Stimulated activated naive B cell treated with anti-CD40 and anti-IgM and Interleukin-4, amounts not matched to agents 10 μg/mL and 1 μg/mL and 100 μg/mL, for 72 hours (primary cell): ENCODE results near the gene KANTR.
A peak's percentile ranks its signal among the peaks of the same experiment; 100 is the strongest.

Experiments
- ATAC-seq, 2 donors: fragments of 150-1000 bp; cut with Tn5 transposase; replicated peaks; 2 replicates each; pipeline ENCODE4 v1.10.0; 2021; ENCODE audit warnings: moderate library complexity in 1 of 2
- DNase-seq: peaks from one replicate; pipeline ENCODE4 v3.0.0; 2021
- H3K27ac Mint-ChIP-seq: one replicate; pipeline ENCODE4 v1.8.0; 2022; ENCODE audit warnings: mild to moderate bottlenecking, mixed read lengths
- H3K27me3 Mint-ChIP-seq, 2 donors: one replicate each; pipeline ENCODE4 v1.8.0; 2022; ENCODE audit warnings: mixed read lengths in 2 of 2
- H3K36me3 Mint-ChIP-seq, 2 donors: one replicate each; pipeline ENCODE4 v1.8.0; 2022; ENCODE audit warnings: mixed read lengths in 2 of 2, mild to moderate bottlenecking in 1 of 2
- H3K4me1 Mint-ChIP-seq, 2 donors: one replicate each; pipeline ENCODE4 v1.8.0; 2022; ENCODE audit warnings: mixed read lengths in 2 of 2, mild to moderate bottlenecking in 1 of 2
- H3K4me3 Mint-ChIP-seq, 2 donors: one replicate each; pipeline ENCODE4 v1.8.0; 2022; ENCODE audit warnings: mild to moderate bottlenecking in 2 of 2, mixed read lengths in 2 of 2, moderate library complexity in 1 of 2
- H3K9me3 Mint-ChIP-seq, 2 donors: one replicate each; pipeline ENCODE4 v1.8.0; 2022; ENCODE audit warnings: mixed read lengths in 2 of 2, mild to moderate bottlenecking in 1 of 2

Gene KANTR

DNA sequence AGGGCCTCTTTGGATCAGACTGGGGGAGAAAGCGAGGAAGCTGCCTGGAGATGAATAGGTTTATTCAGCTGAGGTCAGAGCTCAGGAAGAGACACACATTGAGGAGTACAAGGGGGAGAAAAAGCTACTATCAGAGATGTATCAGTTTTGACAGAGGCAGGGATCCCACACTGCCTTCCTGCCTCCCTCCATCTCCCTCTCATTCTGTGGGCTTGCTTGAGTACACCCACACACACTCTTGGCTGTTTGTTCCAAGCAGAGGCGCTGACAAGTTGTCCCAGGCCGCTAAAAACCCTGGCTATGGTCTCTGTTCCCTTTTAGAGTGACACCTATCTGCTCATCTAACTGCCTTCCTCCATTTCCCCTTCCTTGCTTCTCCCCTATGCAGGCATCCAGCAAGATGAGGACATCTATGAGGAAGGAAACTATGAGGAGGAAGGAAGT lies 6.5 kb upstream of the KANTR start:
- Mint-ChIP-seq H3K4me3 (no peak overlapping the region), H3K9me3 (no peaks in the 10 kb centered on the region), H3K36me3 (peaks cover 24 to 25% of the 10 kb centered on the region in 2 donors), H3K27me3 (peaks cover 0 to 14% of the 10 kb centered on the region in 2 donors), H3K27ac (peak overlapping the region; percentile 21), H3K4me1 (peaks cover 31 to 54% of the 10 kb centered on the region in 2 donors)
- no peak for ATAC-seq
- DNase-seq, result no peak

DNA sequence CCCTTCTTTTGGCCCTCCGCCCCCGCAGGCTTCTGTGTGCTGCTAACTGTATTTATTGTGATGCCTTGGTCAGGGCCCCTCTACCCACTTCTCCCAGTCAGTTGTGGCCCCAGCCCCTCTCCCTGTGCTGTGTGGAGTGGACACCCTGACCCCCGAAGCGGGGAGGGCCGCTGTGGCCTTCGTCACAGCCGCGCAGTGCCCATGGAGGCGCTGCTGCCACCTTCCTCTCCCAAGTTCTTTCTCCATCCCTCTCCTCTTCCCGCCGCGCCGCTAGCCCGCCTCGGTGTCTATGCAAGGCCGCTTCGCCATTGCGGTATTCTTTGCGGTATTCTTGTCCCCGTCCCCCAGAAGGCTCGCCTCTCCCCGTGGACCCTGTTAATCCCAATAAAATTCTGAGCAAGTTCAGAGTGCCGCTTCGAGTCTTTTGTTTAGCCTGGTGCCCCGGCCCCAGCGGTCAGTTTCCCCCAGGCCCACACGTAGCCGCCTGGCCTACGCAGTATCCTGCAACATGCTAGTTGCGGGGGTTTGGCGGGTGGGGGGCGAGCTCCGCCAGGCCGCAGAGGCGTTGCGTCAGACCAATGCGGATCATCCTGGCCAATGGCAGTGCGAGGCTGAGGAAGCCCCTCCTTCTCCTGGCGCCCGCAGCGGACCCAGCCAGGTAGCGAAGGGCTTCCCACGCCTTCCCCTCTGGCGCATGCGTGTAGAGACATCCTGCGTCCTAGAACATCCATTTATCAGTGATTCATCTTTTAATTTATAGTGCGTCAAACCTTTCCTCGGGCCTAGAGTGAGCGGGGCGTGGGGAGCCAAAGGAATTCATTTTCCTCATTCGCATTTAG lies 5.6 kb upstream of the KANTR start:
- peak overlapping the region; percentile 91 to 96 for H3K4me3 Mint-ChIP-seq
- DNase-seq (peak; percentile 59), ATAC-seq (peak; percentile 74 to 85)
- peaks cover 23 to 24% of the 10 kb centered on the region in 2 donors for H3K36me3 Mint-ChIP-seq
- H3K27me3 Mint-ChIP-seq, result peaks cover 0 to 13% of the 10 kb centered on the region in 2 donors
- H3K9me3 Mint-ChIP-seq, result no peaks in the 10 kb centered on the region
- peak overlapping the region; percentile 97 for H3K27ac Mint-ChIP-seq
- peaks cover 24 to 49% of the 10 kb centered on the region in 2 donors for H3K4me1 Mint-ChIP-seq

DNA sequence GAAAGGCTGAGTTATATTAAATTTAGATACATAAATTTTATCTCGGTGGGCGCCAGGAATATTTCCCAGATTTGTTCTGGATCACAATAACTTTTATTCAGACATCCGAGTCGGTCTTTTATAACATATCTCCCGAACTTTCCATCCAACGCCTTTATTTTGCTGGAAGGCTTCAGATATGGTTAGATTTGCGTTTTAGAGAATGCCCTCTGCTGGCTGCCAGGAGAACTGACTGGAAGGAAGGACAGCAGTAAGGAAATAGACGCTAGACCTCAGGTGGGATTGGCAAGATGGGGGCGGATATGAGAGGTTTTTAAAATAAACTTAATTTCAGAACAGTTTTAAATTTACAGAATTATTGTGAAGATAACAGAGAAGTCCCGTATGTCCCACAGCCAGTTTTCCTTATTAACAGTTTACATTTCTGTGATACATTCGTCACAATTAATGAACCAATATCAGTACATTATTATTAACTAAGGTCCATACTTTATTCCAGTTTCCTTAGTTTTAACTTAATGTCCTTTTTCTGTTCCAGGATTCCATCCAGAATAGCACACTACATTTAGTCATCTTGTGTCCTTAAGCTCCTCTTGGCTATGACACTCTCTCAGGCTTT lies 4.6 kb upstream of the KANTR start:
- DNase-seq, result no peak
- H3K9me3 Mint-ChIP-seq, result no peaks in the 10 kb centered on the region

DNA sequence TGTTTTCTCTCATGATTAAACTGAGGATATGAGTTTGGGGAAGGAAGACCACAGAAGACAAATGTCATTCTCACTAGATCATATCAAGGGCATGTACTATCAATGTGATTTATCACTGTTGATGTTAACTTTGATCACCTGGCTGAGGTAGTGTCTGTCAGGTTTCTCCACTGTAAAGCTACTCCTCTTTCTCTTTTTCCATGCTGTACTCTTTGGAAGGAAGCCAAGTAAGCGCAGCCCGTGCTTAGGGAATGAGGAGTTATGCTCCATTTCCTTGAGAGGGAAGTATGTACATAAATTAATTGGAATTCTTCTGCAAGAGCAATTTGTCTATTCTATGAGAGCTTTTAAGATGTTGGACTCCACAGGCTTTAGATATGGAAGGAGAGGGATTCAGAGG lies 4.0 kb upstream of the KANTR start:
- H3K27me3 Mint-ChIP-seq, result peaks cover 0 to 10% of the 10 kb centered on the region in 2 donors
- no peak overlapping the region for H3K4me3 Mint-ChIP-seq
- peaks cover 20 to 41% of the 10 kb centered on the region in 2 donors for H3K4me1 Mint-ChIP-seq
- no peak for DNase-seq
- ATAC-seq, result no peak
- peaks cover 15 to 17% of the 10 kb centered on the region in 2 donors for H3K36me3 Mint-ChIP-seq
- no peak overlapping the region for H3K27ac Mint-ChIP-seq
- no peaks in the 10 kb centered on the region for H3K9me3 Mint-ChIP-seq

More for the DNA sequence above, 4.6 kb upstream of the KANTR start:
- no peak for ATAC-seq
- Mint-ChIP-seq H3K27ac (no peak overlapping the region), H3K4me1 (peaks cover 19 to 42% of the 10 kb centered on the region in 2 donors), H3K36me3 (peaks cover 20% of the 10 kb centered on the region in 2 donors), H3K27me3 (peaks cover 0 to 10% of the 10 kb centered on the region in 2 donors), H3K4me3 (peak overlapping the region in 1 of 2 donors; percentile 96)

DNA sequence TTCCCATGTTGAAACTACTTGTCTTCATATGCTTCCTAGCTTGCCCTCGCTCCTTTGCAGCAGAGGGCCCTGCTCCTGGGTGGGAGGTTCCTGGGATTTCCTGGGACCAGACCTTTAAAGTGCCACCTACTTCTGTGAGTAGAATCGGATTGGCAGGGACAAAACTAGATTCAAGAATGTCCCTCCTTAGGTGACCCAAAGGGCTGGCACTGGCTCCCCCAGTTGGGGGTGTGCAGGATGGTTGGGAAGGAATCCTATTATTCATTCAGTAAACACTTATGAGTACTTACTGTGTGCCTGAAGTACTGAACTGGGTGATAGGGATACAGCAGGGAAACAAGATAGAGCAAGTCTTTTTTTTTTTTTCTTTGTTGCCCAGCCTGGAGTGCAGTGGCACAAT lies 2.6 kb upstream of the KANTR start:
- no peak for ATAC-seq

DNA sequence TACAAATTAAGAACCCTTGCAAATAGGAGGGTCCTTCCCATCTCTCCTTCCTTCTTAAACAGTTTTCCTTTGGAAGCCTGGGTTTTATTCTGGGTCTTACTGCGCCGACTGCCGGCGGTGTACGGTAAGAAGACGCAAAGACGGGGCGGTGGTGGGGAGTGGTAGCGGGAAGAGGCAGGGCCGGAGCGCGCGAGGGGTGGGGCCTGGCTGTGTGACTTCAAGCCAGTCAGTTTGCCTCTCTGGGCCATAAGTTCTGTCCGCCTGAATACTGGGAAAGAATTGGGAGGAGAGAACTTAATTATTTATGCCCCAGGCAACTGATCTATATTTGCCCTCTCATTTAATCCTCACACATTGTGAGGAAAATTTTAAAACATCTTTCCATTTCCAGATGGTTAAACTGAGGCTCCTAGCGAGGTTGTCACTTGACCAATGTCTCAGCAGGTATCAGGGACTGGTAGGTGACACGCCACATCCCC lies 726 bp upstream of the KANTR start:
- H3K36me3 Mint-ChIP-seq, result peaks cover 3 to 5% of the 10 kb centered on the region in 2 donors
- H3K4me1 Mint-ChIP-seq, result peaks cover 9 to 21% of the 10 kb centered on the region in 2 donors
- H3K4me3 Mint-ChIP-seq, result peak overlapping the region; percentile 88 to 92
- peak overlapping the region; percentile 93 for H3K27ac Mint-ChIP-seq
- DNase-seq (peak; percentile 50), ATAC-seq (peak; percentile 69 to 70)
- H3K9me3 Mint-ChIP-seq, result no peaks in the 10 kb centered on the region
- no peaks in the 10 kb centered on the region for H3K27me3 Mint-ChIP-seq

More for the DNA sequence above, 2.6 kb upstream of the KANTR start:
- H3K4me3 Mint-ChIP-seq, result no peak overlapping the region
- peaks cover 17 to 31% of the 10 kb centered on the region in 2 donors for H3K4me1 Mint-ChIP-seq
- peaks cover 0 to under 1% of the 10 kb centered on the region in 2 donors for H3K27me3 Mint-ChIP-seq
- H3K36me3 Mint-ChIP-seq, result peaks cover 7 to 9% of the 10 kb centered on the region in 2 donors
- no peak overlapping the region for H3K27ac Mint-ChIP-seq
- no peak for DNase-seq
- no peaks in the 10 kb centered on the region for H3K9me3 Mint-ChIP-seq

DNA sequence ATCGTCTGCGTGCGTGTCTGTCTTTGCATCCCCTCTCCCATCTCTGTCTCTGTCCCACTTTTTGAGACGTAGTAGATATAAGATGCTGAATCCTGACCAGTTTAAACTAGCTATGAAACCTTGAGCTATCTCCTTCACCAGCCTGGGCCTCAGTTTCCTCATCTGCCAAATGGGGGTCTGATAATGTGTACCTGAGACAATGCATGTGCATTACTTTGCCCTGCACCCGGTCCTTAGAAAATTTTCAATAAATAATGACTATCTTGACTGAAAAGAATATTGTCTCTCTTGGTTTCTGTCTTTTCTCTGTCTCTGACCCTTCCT lies 602 bp downstream of the KANTR start:
- ATAC-seq (no peak), DNase-seq (no peak)
- peak overlapping the region; percentile 76 for H3K27ac Mint-ChIP-seq
- H3K4me3 Mint-ChIP-seq, result peak overlapping the region; percentile 88 to 92
- H3K4me1 Mint-ChIP-seq, result peaks cover 2 to 13% of the 10 kb centered on the region in 2 donors
- H3K36me3 Mint-ChIP-seq, result peaks cover 3% of the 10 kb centered on the region in 2 donors
- H3K9me3 Mint-ChIP-seq, result no peaks in the 10 kb centered on the region
- H3K27me3 Mint-ChIP-seq, result no peaks in the 10 kb centered on the region

DNA sequence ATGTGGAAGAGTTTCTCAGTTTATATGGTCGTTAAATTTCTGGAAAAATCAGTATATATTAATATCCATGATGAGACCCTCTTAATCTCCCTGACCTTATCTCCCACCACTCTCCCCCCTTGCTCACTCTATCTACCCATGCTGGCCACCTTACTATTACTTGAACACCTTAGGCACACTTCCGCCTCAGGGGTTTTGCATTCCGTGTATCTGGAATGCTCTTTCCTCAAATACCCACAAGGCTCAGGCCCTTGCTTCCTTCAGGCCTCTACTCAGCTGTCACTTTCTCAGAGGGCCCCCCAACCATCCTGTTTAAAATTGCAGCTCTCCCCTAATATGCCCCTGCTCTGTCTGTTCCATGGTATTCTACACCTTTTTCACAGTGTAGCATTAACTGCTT lies 1.9 kb downstream of the KANTR start:
- Mint-ChIP-seq H3K36me3 (peaks cover 3 to 4% of the 10 kb centered on the region in 2 donors), H3K4me3 (no peak overlapping the region), H3K9me3 (no peaks in the 10 kb centered on the region), H3K27me3 (no peaks in the 10 kb centered on the region), H3K27ac (no peak overlapping the region), H3K4me1 (peaks cover 2 to 13% of the 10 kb centered on the region in 2 donors)
- DNase-seq (no peak), ATAC-seq (no peak)

DNA sequence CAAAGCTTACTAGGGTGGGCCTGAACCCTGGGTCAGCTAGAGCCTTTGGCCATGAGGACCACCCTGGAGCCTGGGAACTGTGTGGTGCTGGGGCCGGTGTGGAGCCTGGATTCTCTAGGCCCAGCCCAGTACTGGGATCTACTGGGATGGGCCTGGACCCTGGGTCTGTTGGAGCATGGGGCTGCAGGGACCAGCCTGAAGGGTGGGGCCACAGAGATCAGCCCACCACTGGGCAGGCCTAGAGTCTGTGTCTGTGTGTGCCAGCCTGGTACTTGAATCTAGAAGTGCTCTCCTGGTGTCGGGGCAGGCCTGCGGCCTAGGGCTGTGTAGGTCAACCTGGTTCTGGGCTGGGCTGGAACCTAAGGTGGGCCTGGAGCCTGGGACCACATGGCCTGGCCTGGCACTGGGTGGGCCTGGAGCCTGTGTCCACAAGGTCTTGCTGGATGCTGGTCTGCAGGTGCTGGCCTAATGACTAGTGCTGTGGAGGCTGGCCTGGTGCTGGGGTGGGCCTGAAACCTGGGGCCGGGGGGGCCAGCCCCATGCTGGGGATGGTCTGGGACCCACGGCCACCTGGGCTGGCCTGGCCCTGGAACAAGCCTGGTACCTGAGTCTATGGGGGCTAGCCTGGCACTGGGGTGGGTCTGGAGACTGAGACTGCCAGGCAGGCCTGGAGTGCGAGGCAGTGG lies 21.1 kb downstream of the KANTR start:
- Mint-ChIP-seq H3K27me3 (no peaks in the 10 kb centered on the region), H3K27ac (no peak overlapping the region), H3K9me3 (no peaks in the 10 kb centered on the region), H3K4me3 (no peak overlapping the region), H3K36me3 (peaks cover 6 to 8% of the 10 kb centered on the region in 2 donors), H3K4me1 (peaks cover 7 to 15% of the 10 kb centered on the region in 2 donors)
- DNase-seq (no peak), ATAC-seq (no peak)

DNA sequence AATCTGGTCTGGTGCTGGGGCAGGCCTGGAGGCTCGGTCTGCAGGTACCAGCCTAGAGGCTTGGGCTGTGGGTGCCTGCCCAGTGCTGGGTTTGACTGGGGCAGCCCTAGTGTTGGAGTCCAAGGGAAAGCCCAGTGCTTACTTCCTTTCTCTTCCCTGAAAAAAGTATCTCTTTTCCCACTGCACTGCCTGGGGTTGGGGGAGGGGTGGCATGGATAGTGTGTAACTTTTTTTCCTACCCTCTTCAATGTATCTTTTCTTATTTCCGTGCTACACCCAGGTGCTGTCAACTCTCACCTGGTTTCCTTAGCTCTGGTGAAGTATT lies 21.6 kb downstream of the KANTR start:
- Mint-ChIP-seq H3K27ac (peak overlapping the region; percentile 11), H3K36me3 (peaks cover 4 to 5% of the 10 kb centered on the region in 2 donors), H3K9me3 (no peaks in the 10 kb centered on the region), H3K27me3 (no peaks in the 10 kb centered on the region), H3K4me3 (no peak overlapping the region), H3K4me1 (peaks cover 7 to 15% of the 10 kb centered on the region in 2 donors)
- DNase-seq (no peak), ATAC-seq (no peak)

DNA sequence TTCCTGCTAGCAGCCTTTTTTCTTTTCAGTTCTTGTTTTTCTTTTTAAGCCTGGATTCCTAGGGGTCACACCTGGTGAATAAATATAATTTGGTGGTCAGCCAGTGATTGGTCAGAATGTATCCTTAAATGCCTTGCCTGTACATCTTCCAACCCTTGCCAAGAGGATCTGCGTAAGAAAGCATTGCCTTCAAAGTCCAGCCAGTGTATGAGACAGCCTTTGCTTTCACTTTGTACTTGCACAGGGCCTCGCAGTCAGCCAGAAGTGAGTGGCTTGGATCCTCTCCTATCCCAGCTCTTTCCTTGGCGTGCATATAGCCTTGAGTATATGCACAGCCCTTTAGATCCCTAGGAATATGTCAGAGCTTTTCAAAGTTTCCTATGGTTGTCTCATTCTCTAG lies 22.2 kb downstream of the KANTR start:
- DNase-seq (no peak), ATAC-seq (no peak)
- H3K36me3 Mint-ChIP-seq, result peaks cover 4% of the 10 kb centered on the region in 2 donors
- H3K9me3 Mint-ChIP-seq, result no peaks in the 10 kb centered on the region
- H3K4me3 Mint-ChIP-seq, result no peak overlapping the region
- H3K27ac Mint-ChIP-seq, result no peak overlapping the region
- H3K4me1 Mint-ChIP-seq, result peaks cover 7 to 15% of the 10 kb centered on the region in 2 donors
- no peaks in the 10 kb centered on the region for H3K27me3 Mint-ChIP-seq

DNA sequence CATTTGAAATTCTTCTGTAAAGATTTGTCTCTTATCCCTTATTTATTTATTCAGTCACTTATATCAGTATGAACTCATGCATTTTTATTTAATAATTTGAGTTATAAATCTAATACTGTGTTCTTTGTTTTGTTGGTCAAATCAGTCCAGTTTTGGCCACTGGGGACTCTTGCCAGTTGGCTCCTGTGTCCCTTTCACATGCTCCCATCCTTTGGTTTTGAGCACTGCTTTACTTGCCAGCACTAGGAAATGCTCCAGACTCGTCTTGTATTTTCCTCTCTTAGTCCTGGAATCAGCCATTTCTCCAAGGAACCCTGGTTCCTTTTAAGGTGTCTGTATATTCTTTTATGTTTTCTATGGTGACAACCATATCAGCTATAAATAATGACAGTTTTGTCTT lies 28.1 kb downstream of the KANTR start:
- ATAC-seq (no peak), DNase-seq (no peak)
- Mint-ChIP-seq H3K27me3 (no peaks in the 10 kb centered on the region), H3K4me3 (no peak overlapping the region), H3K27ac (no peak overlapping the region), H3K36me3 (peaks cover 8 to 11% of the 10 kb centered on the region in 2 donors), H3K4me1 (no peaks in the 10 kb centered on the region), H3K9me3 (peaks cover 6 to 11% of the 10 kb centered on the region in 2 donors)

DNA sequence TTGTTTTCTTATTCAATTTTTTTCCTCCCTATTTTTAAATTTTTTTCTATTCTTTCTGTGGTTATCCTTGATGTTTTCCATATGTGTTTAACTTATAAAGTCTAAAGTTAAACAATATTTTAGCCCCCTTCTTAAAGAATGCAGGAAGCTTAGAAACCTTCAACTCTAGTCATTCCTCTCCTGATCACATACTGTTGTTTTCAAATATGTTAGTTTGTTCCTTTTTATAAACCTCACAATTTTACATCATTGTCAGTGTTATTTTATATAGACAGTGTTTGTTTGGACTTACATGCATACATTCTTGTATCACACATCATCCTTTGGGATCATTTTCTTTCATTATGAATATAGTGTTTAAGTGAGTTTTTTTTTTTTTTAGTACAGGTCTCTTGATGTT lies 31.6 kb downstream of the KANTR start:
- Mint-ChIP-seq H3K4me1 (no peaks in the 10 kb centered on the region), H3K27ac (no peak overlapping the region), H3K9me3 (peaks cover 6 to 11% of the 10 kb centered on the region in 2 donors), H3K27me3 (no peaks in the 10 kb centered on the region), H3K4me3 (no peak overlapping the region), H3K36me3 (peaks cover 8 to 12% of the 10 kb centered on the region in 2 donors)
- no peak for ATAC-seq
- no peak for DNase-seq

DNA sequence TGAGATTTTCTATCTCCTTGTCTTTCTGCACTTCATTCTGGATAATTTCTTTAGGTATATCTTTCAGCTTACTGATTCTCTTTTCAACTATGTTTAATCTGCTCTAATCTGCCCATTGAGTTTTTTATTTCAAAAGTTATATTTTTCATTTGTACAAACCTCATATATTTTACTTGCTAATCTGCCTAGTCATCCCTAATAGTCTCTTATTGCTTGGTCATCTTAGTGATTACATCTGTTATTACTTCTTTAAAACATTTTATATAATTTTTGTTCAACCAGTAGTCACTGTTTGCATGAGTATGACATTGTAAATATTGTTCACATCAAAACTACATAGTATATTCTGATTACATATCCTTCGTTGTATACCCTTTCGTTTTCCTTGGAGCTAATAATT lies 32.4 kb downstream of the KANTR start:
- Mint-ChIP-seq H3K36me3 (peaks cover 10 to 14% of the 10 kb centered on the region in 2 donors), H3K27ac (no peak overlapping the region)

More for the DNA sequence above, 32.4 kb downstream of the KANTR start:
- no peaks in the 10 kb centered on the region for H3K27me3 Mint-ChIP-seq
- DNase-seq (no peak), ATAC-seq (no peak)
- H3K9me3 Mint-ChIP-seq, result peaks cover 6 to 11% of the 10 kb centered on the region in 2 donors
- H3K4me3 Mint-ChIP-seq, result no peak overlapping the region
- H3K4me1 Mint-ChIP-seq, result no peaks in the 10 kb centered on the region
